Naive thymus-derived CD4-positive, alpha-beta T cell (primary cell): Measurements from ENCODE around the gene SLC25A17. TPM values are rescaled to one million over a fixed set of nuclear protein-coding genes. Genes with fewer than 3 reads are reported as not detected.

Source experiments
- ATAC-seq: fragments of 150-1000 bp; cut with Tn5 transposase; 2 replicates; pipeline ENCODE4 v1.10.0; 2021; ENCODE audit warnings: mild to moderate bottlenecking, moderate library complexity
- CTCF ChIA-PET: fragments of 350-600 bp; sonication (Branson Sonifier 250); formaldehyde crosslinking; loops from one replicate; lab custom pipeline; 2021; ENCODE audit warnings: antibody characterized with exemption; lab: Charles Lee
- POLR2A ChIA-PET: fragments of 350-600 bp; sonication (Branson Sonifier 250); formaldehyde crosslinking; loops from one replicate; lab custom pipeline; 2021; ENCODE audit warnings: antibody characterized with exemption, inconsistent platforms; lab: Charles Lee
- DNase-seq, 9 donors: peaks; one replicate each; pipeline versions ENCODE4 v3.0.0 to v3.0.0-alpha.2; 2020 to 2022; ENCODE audit warnings: mixed read lengths in 1 of 9
- H3K27ac ChIP-seq: one replicate; pipeline ENCODE4 v1.7.0; 2013; ENCODE audit warnings: mild to moderate bottlenecking, low read depth, low read length, moderate library complexity
- H3K27me3 ChIP-seq, 2 donors: one replicate each; pipeline ENCODE4 v1.7.0; 2013; ENCODE audit warnings: low read length in 2 of 2, mild to moderate bottlenecking in 2 of 2, moderate library complexity in 2 of 2; ENCODE audit not compliant: control insufficient read depth in 2 of 2, insufficient read depth in 2 of 2
- H3K36me3 ChIP-seq, 3 experiments: 1 replicate in 2 of 3; 2 replicates in 1 of 3; pipeline ENCODE4 v1.7.0; 2013; ENCODE audit warnings: low read length in 3 of 3, mild to moderate bottlenecking in 3 of 3, moderate library complexity in 1 of 3; ENCODE audit not compliant: insufficient read depth in 3 of 3, control insufficient read depth in 2 of 3
- H3K4me1 ChIP-seq, 2 donors: one replicate each; pipeline ENCODE4 v1.7.0; 2013; ENCODE audit warnings: low read length in 2 of 2, mild to moderate bottlenecking in 2 of 2, moderate library complexity in 1 of 2; ENCODE audit not compliant: control insufficient read depth in 2 of 2, insufficient read depth in 2 of 2
- H3K4me3 ChIP-seq: 2 replicates; pipeline ENCODE4 v1.7.0; 2013; ENCODE audit warnings: mild to moderate bottlenecking, low read length
- H3K9me3 ChIP-seq, 3 experiments: 1 replicate in 2 of 3; 2 replicates in 1 of 3; pipeline ENCODE4 v1.7.0; 2013; ENCODE audit warnings: low read length in 3 of 3; ENCODE audit not compliant: control insufficient read depth in 2 of 3
- H3K27ac Mint-ChIP-seq, 9 donors: one replicate each; pipeline ENCODE4 v1.8.0; 2020 to 2022; ENCODE audit warnings: mixed read lengths in 9 of 9, mild to moderate bottlenecking in 8 of 9, moderate library complexity in 5 of 9, inconsistent platforms in 2 of 9
- H3K27me3 Mint-ChIP-seq, 5 donors: one replicate each; pipeline ENCODE4 v1.8.0; 2021 to 2022; ENCODE audit warnings: mixed read lengths in 5 of 5, mild to moderate bottlenecking in 1 of 5
- H3K36me3 Mint-ChIP-seq, 5 donors: one replicate each; pipeline ENCODE4 v1.8.0; 2020 to 2022; ENCODE audit warnings: mixed read lengths in 5 of 5, mild to moderate bottlenecking in 3 of 5, inconsistent platforms in 1 of 5
- H3K4me1 Mint-ChIP-seq, 7 donors: one replicate each; pipeline ENCODE4 v1.8.0; 2020 to 2022; ENCODE audit warnings: mixed read lengths in 7 of 7, mild to moderate bottlenecking in 3 of 7, inconsistent platforms in 1 of 7
- H3K4me3 Mint-ChIP-seq, 10 donors: one replicate each; pipeline ENCODE4 v1.8.0; 2020 to 2022; ENCODE audit warnings: mild to moderate bottlenecking in 10 of 10, mixed read lengths in 10 of 10, moderate library complexity in 6 of 10, inconsistent platforms in 2 of 10
- H3K9me3 Mint-ChIP-seq, 11 donors: one replicate each; pipeline ENCODE4 v1.8.0; 2020 to 2022; ENCODE audit warnings: mixed read lengths in 11 of 11, mild to moderate bottlenecking in 4 of 11, inconsistent platforms in 1 of 11, moderate library complexity in 1 of 11
- intact Hi-C, 2 donors: fragments of 100-400 bp; cut with micrococcal nuclease; formaldehyde crosslinking; loops; one replicate each; pipeline ENCODE4 v1.15.1; 2023
- polyA plus RNA-seq, 2 donors: library from polyadenylated mRNA; unstranded; fragments of 300-500 nt; fragmentation: Illumina TruSeq; gene quantifications; one replicate each; pipeline ENCODE4 v1.2.3, GENCODE V29; 2021
- total RNA-seq, 6 experiments: library from RNA in 5 of 6; stranded (reverse) in 5 of 6; gene quantifications; 1 replicate in 5 of 6; 2 replicates in 1 of 6; pipeline ENCODE4 v1.2.3 and lab custom pipeline; 2021 to 2026

SLC25A17 gene
- total and polyA plus RNA-seq, 7 experiments from 2014 or later, result 6.8 to 24.9 (median 14.2) TPM

DNA sequence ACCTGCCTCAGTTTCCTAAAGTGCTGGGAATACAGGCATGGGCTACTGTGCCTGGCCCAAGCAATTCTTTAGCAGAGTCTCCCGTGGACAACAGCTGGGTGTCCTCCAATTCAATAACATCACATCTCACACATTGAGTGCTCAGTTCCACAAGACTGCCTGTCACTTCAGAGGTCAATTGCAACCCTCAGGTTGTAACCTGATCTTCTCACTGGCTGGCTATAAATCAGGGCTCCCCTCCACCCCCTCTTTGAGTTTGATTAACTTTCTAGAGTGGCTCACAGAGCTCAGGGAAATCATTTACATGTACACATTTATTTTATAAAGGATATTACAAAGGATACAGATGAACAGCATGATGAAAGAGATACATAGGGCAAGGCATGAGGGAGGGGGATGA is 71.8 kb downstream of the SLC25A17 start:
- intact Hi-C loops, result no loop called here
- no peaks in the 10 kb centered on the region for H3K4me1 ChIP-seq
- H3K27ac ChIP-seq, result no peak overlapping the region
- no peaks in the 10 kb centered on the region for H3K36me3 ChIP-seq
- no peaks in the 10 kb centered on the region for H3K9me3 ChIP-seq
- no peak overlapping the region for H3K4me3 ChIP-seq
- ATAC-seq, result no peak
- H3K4me1 Mint-ChIP-seq, result peaks cover 0 to 10% (median 0%) of the 10 kb centered on the region in 7 donors
- H3K27me3 ChIP-seq, result no peaks in the 10 kb centered on the region
- ChIA-PET CTCF (interaction anchor here (0.6 to 1.6 kb wide), 2 partner anchors 9 to 13 kb away, joined by 5 to 6 read pairs; no protein-coding TSS in a partner anchor), POLR2A (interaction anchor here (0.7 to 0.8 kb wide), 2 partner anchors 32 to 357 kb away, joined by 3 read pairs; no protein-coding TSS in a partner anchor)
- H3K9me3 Mint-ChIP-seq, result peaks cover 0 to 10% (median 0%) of the 10 kb centered on the region in 11 donors
- H3K36me3 Mint-ChIP-seq, result peaks cover 0 to 1% (median 0%) of the 10 kb centered on the region in 5 donors
- H3K27me3 Mint-ChIP-seq, result peaks cover 0 to 14% (median 0%) of the 10 kb centered on the region in 5 donors
- no peak overlapping the region for H3K27ac Mint-ChIP-seq
- no peak for DNase-seq
- no peak overlapping the region for H3K4me3 Mint-ChIP-seq

- no peak overlapping the region for H3K27ac Mint-ChIP-seq
- ChIA-PET CTCF (interaction anchor here (1.6 kb wide), 1 partner anchor 10 kb away, joined by 5 read pairs; no protein-coding TSS in a partner anchor), POLR2A (interaction anchor here (0.7 kb wide), 1 partner anchor 356 kb away, joined by 3 read pairs; no protein-coding TSS in a partner anchor)
- Histone ChIP-seq H3K4me1 (no peaks in the 10 kb centered on the region), H3K27me3 (no peaks in the 10 kb centered on the region), H3K9me3 (no peaks in the 10 kb centered on the region), H3K4me3 (no peak overlapping the region), H3K27ac (no peak overlapping the region), H3K36me3 (no peaks in the 10 kb centered on the region)
- H3K36me3 Mint-ChIP-seq, result peaks cover 0 to 1% (median 0%) of the 10 kb centered on the region in 5 donors
- no peak for DNase-seq
- H3K27me3 Mint-ChIP-seq, result peaks cover 0 to 9% (median 0%) of the 10 kb centered on the region in 5 donors
- H3K9me3 Mint-ChIP-seq, result peaks cover 0 to 10% (median 0%) of the 10 kb centered on the region in 11 donors
- peaks cover 0 to 10% (median 0%) of the 10 kb centered on the region in 7 donors for H3K4me1 Mint-ChIP-seq
- no peak overlapping the region for H3K4me3 Mint-ChIP-seq
- no peak for ATAC-seq
- intact Hi-C loops, result no loop called here
Measured at GRCh38 chr22:40746428-40747220, 72.5 kb downstream of the SLC25A17 start.

DNA sequence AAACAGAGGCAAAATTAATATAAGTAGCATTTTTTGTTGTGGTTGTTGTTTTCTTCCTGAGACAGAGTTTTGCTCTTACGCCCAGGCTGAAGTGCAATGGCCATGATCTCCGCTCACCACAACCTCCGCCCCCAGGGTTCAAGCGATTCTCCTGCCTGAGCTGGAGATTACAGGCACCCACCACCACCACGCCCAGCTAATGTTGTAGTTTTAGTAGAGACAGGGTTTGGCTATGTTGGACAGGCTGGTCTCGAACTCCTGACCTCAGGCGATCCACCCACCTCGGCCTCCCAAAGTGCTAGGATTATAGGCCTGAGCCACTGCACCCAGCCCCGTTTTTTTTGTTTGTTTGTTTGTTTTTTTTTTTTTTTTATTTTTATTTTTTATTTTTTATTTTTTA is 75.4 kb downstream of the SLC25A17 start:
- Mint-ChIP-seq H3K36me3 (no peaks in the 10 kb centered on the region), H3K9me3 (peaks cover 0 to 5% (median 0%) of the 10 kb centered on the region in 11 donors), H3K27ac (no peak overlapping the region), H3K27me3 (peaks cover 0 to 2% (median 0%) of the 10 kb centered on the region in 5 donors), H3K4me1 (peaks cover 0 to 9% (median 0%) of the 10 kb centered on the region in 7 donors), H3K4me3 (no peak overlapping the region)
- Histone ChIP-seq H3K9me3 (no peaks in the 10 kb centered on the region), H3K4me1 (no peaks in the 10 kb centered on the region), H3K27ac (no peak overlapping the region), H3K4me3 (no peak overlapping the region), H3K36me3 (no peaks in the 10 kb centered on the region), H3K27me3 (no peaks in the 10 kb centered on the region)
- ChIA-PET CTCF (no interaction called here), POLR2A (no interaction called here)
- DNase-seq (no peak), ATAC-seq (no peak)
- intact Hi-C loops, result no loop called here

- Mint-ChIP-seq H3K4me3 (no peak overlapping the region), H3K27ac (no peak overlapping the region), H3K4me1 (peaks cover 0 to 9% (median 0%) of the 10 kb centered on the region in 7 donors), H3K9me3 (no peaks in the 10 kb centered on the region), H3K36me3 (no peaks in the 10 kb centered on the region), H3K27me3 (peaks cover 0 to 2% (median 0%) of the 10 kb centered on the region in 5 donors)
- intact Hi-C loops, result no loop called here
- Histone ChIP-seq H3K4me3 (no peak overlapping the region), H3K27me3 (no peaks in the 10 kb centered on the region), H3K9me3 (no peaks in the 10 kb centered on the region), H3K4me1 (no peaks in the 10 kb centered on the region), H3K27ac (no peak overlapping the region), H3K36me3 (no peaks in the 10 kb centered on the region)
- CTCF ChIA-PET, result interaction anchor here (1.1 kb wide), 1 partner anchor 18 kb away, joined by 3 read pairs; no protein-coding TSS in a partner anchor
- POLR2A ChIA-PET, result interaction anchor here (1.1 to 1.4 kb wide), 2 partner anchors 10 to 20 kb away, joined by 3 to 4 read pairs; no protein-coding TSS in a partner anchor
- ATAC-seq (no peak), DNase-seq (no peak)
Measured at GRCh38 chr22:40741116-40741515, 78.0 kb downstream of the SLC25A17 start.

GRCh38 chr22:40739721-40740120 is 79.4 kb downstream of the SLC25A17 start:
- ChIA-PET CTCF (interaction anchor here (0.6 kb wide), 1 partner anchor 18 kb away, joined by 3 read pairs; no protein-coding TSS in a partner anchor), POLR2A (interaction anchor here (1.0 kb wide), 1 partner anchor 56 kb away, joined by 3 read pairs; no protein-coding TSS in a partner anchor)
- Histone ChIP-seq H3K4me1 (no peaks in the 10 kb centered on the region), H3K36me3 (no peaks in the 10 kb centered on the region), H3K27ac (no peak overlapping the region), H3K9me3 (no peaks in the 10 kb centered on the region), H3K27me3 (no peaks in the 10 kb centered on the region), H3K4me3 (no peak overlapping the region)
- H3K9me3 Mint-ChIP-seq, result no peaks in the 10 kb centered on the region
- H3K4me1 Mint-ChIP-seq, result peaks cover 0 to 9% (median 0%) of the 10 kb centered on the region in 7 donors
- H3K36me3 Mint-ChIP-seq, result no peaks in the 10 kb centered on the region
- intact Hi-C loops, result no loop called here
- H3K4me3 Mint-ChIP-seq, result no peak overlapping the region
- peaks cover 0 to 2% (median 0%) of the 10 kb centered on the region in 5 donors for H3K27me3 Mint-ChIP-seq
- ATAC-seq (no peak), DNase-seq (no peak)
- no peak overlapping the region for H3K27ac Mint-ChIP-seq

- intact Hi-C loops, result no loop called here
- H3K36me3 ChIP-seq, result no peaks in the 10 kb centered on the region
- Mint-ChIP-seq H3K36me3 (peaks cover 0 to 3% (median 0%) of the 10 kb centered on the region in 5 donors), H3K27me3 (no peaks in the 10 kb centered on the region), H3K9me3 (no peaks in the 10 kb centered on the region), H3K27ac (peak overlapping the region in 4 of 9 donors; percentile 4 to 62 (median 50)), H3K4me1 (peaks cover 20 to 40% (median 31%) of the 10 kb centered on the region in 7 donors), H3K4me3 (no peak overlapping the region)
- no peak overlapping the region for H3K27ac ChIP-seq
- DNase-seq, result no peak
- CTCF ChIA-PET, result interaction anchor here (0.6 kb wide), 1 partner anchor 22 kb away, joined by 3 read pairs; no protein-coding TSS in a partner anchor
- peaks cover 22 to 39% of the 10 kb centered on the region in 2 donors for H3K4me1 ChIP-seq
- no peak for ATAC-seq
- H3K9me3 ChIP-seq, result no peaks in the 10 kb centered on the region
- no peak overlapping the region for H3K4me3 ChIP-seq
- H3K27me3 ChIP-seq, result no peaks in the 10 kb centered on the region
- POLR2A ChIA-PET, result interaction anchor here (1.9 kb wide), 1 partner anchor 50 kb away, joined by 6 read pairs; no protein-coding TSS in a partner anchor
Measured at GRCh38 chr22:40733919-40734318, 85.2 kb downstream of the SLC25A17 start.
